HG03565 (cell line): ENCODE data around the gene CELF2.
"Not testable (repeated sequence)": the region's sequence is repeated elsewhere in the genome, so short reads cannot be mapped to it uniquely, and the experiment has no call there.

ENCODE experiments used
- ATAC-seq: cut with Tn5 transposase; IDR thresholded peaks from one replicate; pipeline ENCODE4 v1.9.1; 2021; ENCODE audit warnings: mild to moderate bottlenecking, moderate library complexity; ENCODE audit not compliant: unreplicated experiment

Gene CELF2

GRCh38 chr10:11168423-11169090 lies 150.9 kb downstream of the CELF2 start:
- ATAC-seq: no peak

DNA sequence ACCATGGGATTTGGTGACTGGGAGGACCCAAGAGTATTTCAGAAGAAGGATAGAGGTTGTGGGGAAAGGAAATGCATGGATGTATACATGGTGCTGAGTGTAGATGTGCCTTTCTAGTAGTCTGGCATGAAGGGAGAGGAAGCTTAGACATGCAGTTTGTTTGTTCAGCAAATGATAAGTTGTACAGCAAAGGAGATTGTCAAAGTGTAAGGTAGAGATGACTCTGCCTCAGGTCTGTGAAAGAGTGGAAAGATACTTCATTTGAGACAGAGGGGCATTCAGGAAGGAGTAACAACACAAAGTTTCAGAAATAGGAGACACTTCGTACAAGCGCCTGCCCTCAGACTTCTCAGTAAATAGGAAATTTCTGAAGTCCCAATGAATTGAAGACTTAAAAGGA lies 152.3 kb downstream of the CELF2 start:
- ATAC-seq: no peak

- ATAC-seq: no peak
Observed at GRCh38 chr10:11170574-11170973, 152.9 kb downstream of the CELF2 start.

- peak; percentile 30 for ATAC-seq
Observed at GRCh38 chr10:11170993-11171851, 153.6 kb downstream of the CELF2 start.

- ATAC-seq: no peak
Observed at GRCh38 chr10:11173042-11173441, 155.4 kb downstream of the CELF2 start.

GRCh38 chr10:11175823-11176243 lies 158.2 kb downstream of the CELF2 start:
- peak; percentile 26 for ATAC-seq

- no peak for ATAC-seq
Observed at GRCh38 chr10:11176746-11177145, 159.1 kb downstream of the CELF2 start.

GRCh38 chr10:11177381-11177780 lies 159.7 kb downstream of the CELF2 start:
- no peak for ATAC-seq

DNA sequence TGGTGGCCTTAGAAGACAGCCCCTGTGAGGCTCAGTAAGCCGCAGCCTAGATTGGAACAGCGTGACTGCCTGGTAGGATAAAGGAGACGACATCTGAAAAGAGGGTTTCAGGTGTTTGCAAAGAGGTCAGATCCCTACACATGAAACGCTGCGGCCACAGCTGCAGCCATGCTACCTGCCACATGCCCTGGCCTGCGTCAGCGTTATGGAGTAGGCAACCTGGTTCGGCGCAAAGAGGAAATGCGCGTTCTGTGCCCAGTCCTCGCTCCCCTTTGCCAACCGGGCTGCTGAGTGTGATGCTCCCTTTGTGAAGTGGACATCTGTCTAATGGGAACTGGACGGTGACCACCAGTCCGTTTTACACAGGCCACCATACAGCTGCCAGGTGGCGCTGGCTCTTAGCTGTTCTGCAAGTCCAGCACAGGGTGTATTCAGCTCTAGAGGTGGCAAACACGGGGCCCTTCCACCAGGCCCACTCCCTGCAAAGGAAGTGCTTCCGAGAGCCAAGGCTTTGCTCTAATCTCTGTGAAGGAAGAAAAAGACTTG lies 160.3 kb downstream of the CELF2 start:
- ATAC-seq: no peak

DNA sequence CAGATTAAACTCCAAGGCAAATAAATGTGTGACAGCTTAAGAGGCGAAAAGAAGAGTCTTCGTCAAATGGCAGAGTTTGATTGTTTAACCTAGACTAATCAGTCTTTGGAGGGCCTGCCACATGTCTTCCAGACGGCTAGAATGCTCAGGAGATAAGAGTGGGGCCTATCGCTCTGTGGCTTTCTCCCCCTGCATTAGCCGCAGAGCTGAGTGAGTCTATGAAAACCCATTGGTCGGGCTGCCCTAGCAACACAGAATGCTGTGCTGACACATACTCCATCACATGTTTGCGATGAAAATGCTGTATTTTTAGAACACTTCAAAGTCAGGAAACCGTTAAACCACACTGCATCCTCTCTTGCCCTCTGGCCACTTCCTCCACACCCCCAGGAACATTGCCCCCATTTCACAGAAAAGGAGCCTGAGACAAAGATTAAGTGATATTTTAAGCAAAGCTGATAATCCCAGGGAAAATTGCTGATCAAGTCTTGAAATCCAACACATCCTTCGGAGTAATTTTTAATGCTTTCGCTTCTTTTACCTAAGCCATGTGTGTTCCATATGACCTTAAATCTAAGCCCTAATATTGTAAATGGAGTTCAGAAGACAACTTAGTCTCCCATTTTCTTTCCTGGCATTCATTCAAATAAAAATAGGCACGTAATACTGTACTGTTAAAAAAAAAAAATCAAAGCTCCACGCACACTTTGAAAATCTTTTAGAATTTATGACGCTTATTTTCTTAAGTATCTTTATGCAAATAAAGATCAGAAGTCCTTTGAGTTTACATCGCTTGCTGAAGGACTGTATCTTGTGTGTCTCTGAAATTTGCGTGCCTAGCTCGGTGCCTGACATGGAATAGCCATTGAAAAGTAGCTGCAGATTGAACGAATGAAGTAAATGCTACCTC lies 161.2 kb downstream of the CELF2 start:
- peak; percentile 72 for ATAC-seq

GRCh38 chr10:11179516-11180105 lies 161.9 kb downstream of the CELF2 start:
- ATAC-seq: no peak

DNA sequence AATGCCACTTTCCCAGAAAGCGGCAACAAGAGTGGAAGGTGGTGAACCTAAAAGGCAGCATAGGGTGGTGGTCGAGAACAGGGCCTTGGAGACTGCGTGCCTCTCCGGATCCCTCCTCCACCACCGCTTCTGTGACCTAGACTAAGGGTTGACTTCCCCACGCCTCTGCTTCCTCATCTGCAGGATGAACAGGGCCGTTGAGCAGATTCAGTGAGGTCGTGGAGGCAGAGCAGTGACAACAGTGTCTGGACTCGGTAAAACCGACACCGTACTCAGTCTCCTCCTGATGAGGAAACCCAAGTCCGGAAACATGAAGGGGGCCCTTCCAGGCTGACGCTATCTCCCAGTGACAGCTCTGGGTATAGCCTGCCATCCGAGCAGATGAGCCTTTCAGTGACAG lies 162.6 kb downstream of the CELF2 start:
- peak; percentile 11 for ATAC-seq

GRCh38 chr10:11181978-11182377 lies 164.3 kb downstream of the CELF2 start:
- no peak for ATAC-seq

GRCh38 chr10:11183015-11183414 lies 165.3 kb downstream of the CELF2 start:
- ATAC-seq: no peak

GRCh38 chr10:11184093-11184492 lies 166.4 kb downstream of the CELF2 start:
- no peak for ATAC-seq

- not testable (repeated sequence) for ATAC-seq
Observed at GRCh38 chr10:11185128-11185665, 167.5 kb downstream of the CELF2 start.

DNA sequence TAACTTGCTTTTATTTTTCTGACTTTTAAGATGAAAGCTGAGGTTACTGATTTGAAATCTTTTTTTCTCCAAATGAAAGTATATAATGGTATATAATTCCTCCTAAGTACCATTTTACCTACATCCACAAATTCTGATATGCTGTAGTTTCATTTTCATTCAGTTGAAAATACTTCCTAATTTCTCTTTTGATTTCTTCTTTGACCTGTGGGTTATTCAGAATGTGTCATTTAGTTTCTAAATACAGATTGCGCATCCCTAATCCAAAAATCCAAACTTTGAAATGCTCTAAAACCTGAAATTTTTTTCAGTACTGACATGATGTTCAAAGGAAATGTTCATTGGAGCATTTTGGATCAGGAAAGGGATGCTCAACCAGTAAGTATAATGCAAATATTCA lies 168.7 kb downstream of the CELF2 start:
- ATAC-seq: no peak

GRCh38 chr10:11189582-11190376 lies 172.1 kb downstream of the CELF2 start:
- ATAC-seq: no peak

- no peak for ATAC-seq
Observed at GRCh38 chr10:11191190-11191589, 173.5 kb downstream of the CELF2 start.
